HepG2 (cell line): ENCODE results near the gene ADGRG1. TPM values are rescaled to one million over a fixed set of nuclear protein-coding genes. Genes with fewer than 3 reads are reported as not detected.
A peak's percentile ranks its signal among the peaks of the same experiment; 100 is the strongest.

ENCODE experiments used
- ATAC-seq: fragments of 200-7000 bp; cut with Tn5 transposase; 3 replicates; pipeline ENCODE4 v1.9.1; 2020; ENCODE audit warnings: mild to moderate bottlenecking, moderate library complexity
- Bru-seq: library from RNA; stranded (reverse); fragments of 400-500 nt; gene quantifications from one replicate; lab custom pipeline; 2021; lab: Mats Ljungman, UMichigan
- BruChase-seq, 2 experiments: library from RNA; stranded (reverse); fragments of 400-500 nt; gene quantifications; one replicate each; lab custom pipeline; 2021; lab: Mats Ljungman, UMichigan
- BruUV-seq: library from RNA; stranded (reverse); fragments of 400-500 nt; replicated peaks from 2 replicates; lab custom pipeline; 2021; lab: Mats Ljungman, UMichigan
- CTCF ChIA-PET: fragments of 300-600 bp; formaldehyde crosslinking; extraction: SDS; loops from one replicate; lab custom pipeline; 2021; ENCODE audit warnings: low total read pairs, inconsistent platforms, low intra/inter-chr PET ratio; lab: Yijun Ruan, JAX
- POLR2A ChIA-PET: fragments of 350-600 bp; sonication (Branson Sonifier 250); formaldehyde crosslinking; loops from one replicate; lab custom pipeline; 2020; ENCODE audit warnings: antibody characterized with exemption, inconsistent platforms; lab: Yijun Ruan, JAX
- DNase-seq: peaks from one replicate; pipeline ENCODE4 v3.0.0-alpha.2; 2015; ENCODE audit warnings: low spot score
- FAIRE-seq: peaks from 3 replicates; lab custom pipeline; 2011; peaks lifted over from hg19 to GRCh38; lab: Jason Lieb, UNC
- H2AFZ ChIP-seq: one replicate; pipeline ENCODE4 v1.6.1; 2011; ENCODE audit warnings: low read length, inconsistent platforms
- H3K27ac ChIP-seq: fragments of 300-600 bp; 3 replicates; pipeline ENCODE4 v1.8.0; 2011; ENCODE audit warnings: mixed run types, mild to moderate bottlenecking, mixed read lengths, low read length, inconsistent platforms; ENCODE audit not compliant: insufficient read depth; ENCODE audit errors: extremely low read length
- H3K27me3 ChIP-seq, 2 experiments: fragments of 200-600 bp in 1 of 2; 2 replicates in 1 of 2; 3 replicates in 1 of 2; pipeline versions ENCODE4 v1.6.0 to v1.8.0; 2011; ENCODE audit warnings: low read length in 2 of 2, mild to moderate bottlenecking in 2 of 2, moderate library complexity in 2 of 2, inconsistent platforms in 1 of 2; ENCODE audit not compliant: insufficient read depth in 2 of 2, control insufficient read depth in 1 of 2
- H3K36me3 ChIP-seq, 2 experiments: fragments of 200-600 bp in 1 of 2; replicated peaks in 1 of 2; 2 replicates in 1 of 2; 3 replicates in 1 of 2; pipeline versions ENCODE4 v1.5.1 to v1.8.0; 2011; ENCODE audit warnings: low read length in 2 of 2, inconsistent platforms in 1 of 2; ENCODE audit not compliant: insufficient read depth in 2 of 2, control insufficient read depth in 1 of 2
- H3K4me1 ChIP-seq: 2 replicates; pipeline ENCODE4 v1.5.1; 2012; ENCODE audit warnings: low read length, inconsistent platforms; ENCODE audit not compliant: insufficient read depth
- H3K4me2 ChIP-seq: 2 replicates; pipeline ENCODE4 v1.6.0; 2011; ENCODE audit warnings: low read depth, low read length, inconsistent platforms
- H3K4me3 ChIP-seq, 3 experiments: fragments of 200-600 bp in 1 of 3; sonication (generic), shearing (Covaris generic) in 1 of 3; replicated peaks in 1 of 3; 2 replicates each; pipeline ENCODE4 v1.5.1; 2011 to 2016; ENCODE audit warnings: low read length in 3 of 3, inconsistent platforms in 2 of 3, low read depth in 2 of 3, mild to moderate bottlenecking in 2 of 3, control low read depth in 1 of 3, mixed read lengths in 1 of 3; ENCODE audit not compliant: insufficient read depth in 1 of 3
- H3K79me2 ChIP-seq: one replicate; pipeline ENCODE4 v1.6.1; 2011; ENCODE audit warnings: low read length, inconsistent platforms; ENCODE audit not compliant: insufficient read depth
- H3K9ac ChIP-seq: 2 replicates; pipeline ENCODE4 v1.6.0; 2011; ENCODE audit warnings: mild to moderate bottlenecking, low read depth, low read length, inconsistent platforms; ENCODE audit not compliant: insufficient read depth
- H3K9me3 ChIP-seq: 2 replicates; pipeline ENCODE4 v1.5.1; 2012; ENCODE audit warnings: mild to moderate bottlenecking, low read length
- H4K20me1 ChIP-seq: 2 replicates; pipeline ENCODE4 v1.6.0; 2011; ENCODE audit warnings: inconsistent platforms, mild to moderate bottlenecking, low read length, moderate library complexity; ENCODE audit not compliant: insufficient read depth
- BORCS8-MEF2B ChIP-seq: sonication (generic); formaldehyde crosslinking; IDR thresholded peaks from 2 replicates; pipeline ENCODE4 v1.8.0; 2022; ENCODE audit warnings: mild to moderate bottlenecking, missing genetic modification reagents
- BRCA1 ChIP-seq: sonication (generic); formaldehyde crosslinking; IDR thresholded peaks from 2 replicates; pipeline ENCODE4 v1.4.0; 2020; ENCODE audit warnings: missing genetic modification reagents
- HDAC1 ChIP-seq: sonication (generic); formaldehyde crosslinking; IDR thresholded peaks from 2 replicates; pipeline ENCODE4 v1.5.1; 2020; ENCODE audit warnings: mild to moderate bottlenecking, missing genetic modification reagents
- JUND ChIP-seq: sonication (generic); formaldehyde crosslinking; IDR thresholded peaks from 2 replicates; pipeline ENCODE4 v1.8.0; 2022; ENCODE audit warnings: mild to moderate bottlenecking, missing genetic modification reagents
- MATR3 ChIP-seq: sonication (generic); formaldehyde crosslinking; IDR thresholded peaks from 2 replicates; pipeline ENCODE4 v1.4.0; 2020; ENCODE audit warnings: missing genetic modification reagents
- SP140L ChIP-seq: sonication (generic); formaldehyde crosslinking; IDR thresholded peaks from 2 replicates; pipeline ENCODE4 v1.4.0; 2020; ENCODE audit warnings: missing genetic modification reagents, borderline replicate concordance
- STAG1 ChIP-seq: sonication (generic); formaldehyde crosslinking; IDR thresholded peaks from 2 replicates; pipeline ENCODE4 v1.4.0; 2020; ENCODE audit warnings: missing genetic modification reagents
- ZBTB7A ChIP-seq: sonication (generic); formaldehyde crosslinking; IDR thresholded peaks from 2 replicates; pipeline ENCODE4 v1.8.0; 2022; ENCODE audit warnings: mild to moderate bottlenecking, missing genetic modification reagents
- ZBTB8A ChIP-seq: sonication (generic); formaldehyde crosslinking; IDR thresholded peaks from 2 replicates; pipeline ENCODE4 v1.4.0; 2020; ENCODE audit warnings: mild to moderate bottlenecking, low read depth, missing genetic modification reagents, borderline replicate concordance
- ZNF224 ChIP-seq: sonication (generic); formaldehyde crosslinking; IDR thresholded peaks from 2 replicates; pipeline ENCODE4 v1.5.0; 2020; ENCODE audit warnings: mild to moderate bottlenecking, missing genetic modification reagents
- ZNF3 ChIP-seq: IDR thresholded peaks from 2 replicates; pipeline ENCODE4 v1.7.0; 2017; ENCODE audit warnings: inconsistent platforms
- ZSCAN31 ChIP-seq: sonication (generic); formaldehyde crosslinking; IDR thresholded peaks from 2 replicates; pipeline ENCODE4 v1.5.0; 2020; ENCODE audit warnings: low read depth, mild to moderate bottlenecking, missing genetic modification reagents
- WGBS: methylation state at CpG from one replicate; pipeline ENCODE4 v1.1.6; 2017; ENCODE audit warnings: low lambda C conversion rate; 5-methylcytosine and 5-hydroxymethylcytosine counted together
- in situ Hi-C: cut with HindIII; loops from 2 replicates; pipeline ENCODE4 v1.10.0; 2017; ENCODE audit warnings: low pct_unique_long_range_greater_than_20kb; ENCODE audit not compliant: extremely low pct_ligation_motif_present
- intact Hi-C: fragments of 100-400 bp; cut with micrococcal nuclease; formaldehyde crosslinking; loops from one replicate; pipeline ENCODE4 v1.10.0; 2022; ENCODE audit not compliant: unreplicated experiment
- long read RNA-seq, 2 experiments: library from RNA in 1 of 2; library from polyadenylated mRNA in 1 of 2; stranded (forward) in 1 of 2; unstranded in 1 of 2; transcript quantifications; one replicate each; pipeline ENCODE4 v2.0.0, GENCODE V29; 2019 to 2022
- polyA minus RNA-seq, 3 experiments: library from RNA; depleted of rRNA, polyadenylated mRNA; stranded (reverse); fragments of >200 nt; gene quantifications; 2 replicates each; pipeline ENCODE4 v1.2.3, GENCODE V29; 2011; ENCODE audit warnings: low replicate concordance in 1 of 3
- polyA plus RNA-seq, 8 experiments: library from polyadenylated mRNA; depleted of rRNA in 3 of 8; stranded (reverse) in 7 of 8; unstranded in 1 of 8; fragments of >200 nt; fragmentation: Illumina TruSeq in 4 of 8; extraction: Trizol in 4 of 8; gene quantifications; 2 replicates each; pipeline versions ENCODE4 v1.2.1 to v1.2.3, GENCODE V29; 2011 to 2016; ENCODE audit warnings: low read depth in 4 of 8, missing spikeins in 1 of 8, mixed read lengths in 1 of 8; ENCODE audit not compliant: insufficient read depth in 1 of 8
- total RNA-seq, 5 experiments: library from RNA; depleted of rRNA; stranded (reverse); fragments of >200 nt; fragmentation: Illumina TruSeq; extraction: Trizol; gene quantifications; 2 replicates each; pipeline ENCODE4 v1.2.3, GENCODE V29; 2016; ENCODE audit warnings: low read depth in 1 of 5
- TF ChIP-seq, protein P1 (sequence below): sonication (generic); formaldehyde crosslinking; IDR thresholded peaks from 2 replicates; pipeline ENCODE4 v1.8.1; 2023; ENCODE audit warnings: mild to moderate bottlenecking, missing genetic modification reagents
- TF ChIP-seq, protein P2 (sequence below): sonication (generic); formaldehyde crosslinking; IDR thresholded peaks from 2 replicates; pipeline ENCODE4 v1.5.0; 2020; ENCODE audit warnings: missing genetic modification reagents, mild to moderate bottlenecking, borderline replicate concordance
- TF ChIP-seq, protein P3 (sequence below): sonication (generic); formaldehyde crosslinking; IDR thresholded peaks from 2 replicates; pipeline ENCODE4 v1.4.0; 2020; ENCODE audit warnings: missing genetic modification reagents

The ADGRG1 gene
- total RNA-seq (2016; rRNA removed; fragmentation: Illumina TruSeq; extraction: Trizol) (2.8 and 5.9 TPM in 2 replicates), polyA plus RNA-seq (2011; rRNA removed) (2.7 and 3.3 TPM in 2 replicates), polyA minus RNA-seq (2011; rRNA and poly(A)+ RNA removed; ENCODE audit: low replicate concordance) (4.0 and 29.5 TPM in 2 replicates), Bru-seq, nascent RNA (percentile 43 among the genes with signal in this experiment), BruChase-seq, experiment 1, labeled RNA remaining after a 6-hour chase (percentile 45 among the genes with signal in this experiment), BruChase-seq, experiment 2, labeled RNA remaining after a 2-hour chase (percentile 40 among the genes with signal in this experiment)
- total RNA-seq (2016; cell fraction: cytosol; rRNA removed; fragmentation: Illumina TruSeq; extraction: Trizol; ENCODE audit: low read depth) = 1.1 and 2.0 TPM in 2 replicates
- total RNA-seq (2016; cell fraction: insoluble cytoplasmic fraction; rRNA removed; fragmentation: Illumina TruSeq; extraction: Trizol) = 2.8 and 5.0 TPM in 2 replicates
- total RNA-seq (2016; cell fraction: membrane; rRNA removed; fragmentation: Illumina TruSeq; extraction: Trizol) = 3.1 and 3.2 TPM in 2 replicates
- total RNA-seq (2016; cell fraction: nucleus; rRNA removed; fragmentation: Illumina TruSeq; extraction: Trizol) = 7.2 and 8.0 TPM in 2 replicates
- polyA plus RNA-seq (2011; cell fraction: cytosol; rRNA removed) = 1.8 and 2.1 TPM in 2 replicates
- polyA plus RNA-seq (2011; cell fraction: nucleus; rRNA removed) = 5.0 and 7.4 TPM in 2 replicates
- polyA plus RNA-seq (2012) = 2.3 and 3.3 TPM in 2 replicates
- 0.83 and 1.3 TPM in 2 replicates for polyA plus RNA-seq (2016; cell fraction: cytosol; fragmentation: Illumina TruSeq; extraction: Trizol; ENCODE audit: low read depth)
- 2.4 and 5.1 TPM in 2 replicates for polyA plus RNA-seq (2016; cell fraction: insoluble cytoplasmic fraction; fragmentation: Illumina TruSeq; extraction: Trizol; ENCODE audit: low read depth)
- polyA plus RNA-seq (2016; cell fraction: membrane; fragmentation: Illumina TruSeq; extraction: Trizol; ENCODE audit: low read depth) = 2.8 and 3.2 TPM in 2 replicates
- polyA plus RNA-seq (2016; cell fraction: nucleus; fragmentation: Illumina TruSeq; extraction: Trizol; ENCODE audit: insufficient read depth, low read depth) = 14.1 and 15.0 TPM in 2 replicates
- polyA minus RNA-seq (2011; cell fraction: cytosol; rRNA and poly(A)+ RNA removed) = 1.8 and 1.9 TPM in 2 replicates
- polyA minus RNA-seq (2011; cell fraction: nucleus; rRNA and poly(A)+ RNA removed) = 2.4 and 2.8 TPM in 2 replicates
- long read RNA-seq, experiment 1, partial matches to known transcripts = 1 of 8 reads
- long read RNA-seq, experiment 1, other reads (novel, unspliced or antisense) = 6 of 8 reads
- long read RNA-seq, experiment 2, partial matches to known transcripts = 12 of 23 reads
- long read RNA-seq, experiment 2, other reads (novel, unspliced or antisense) = 10 of 23 reads

DNA sequence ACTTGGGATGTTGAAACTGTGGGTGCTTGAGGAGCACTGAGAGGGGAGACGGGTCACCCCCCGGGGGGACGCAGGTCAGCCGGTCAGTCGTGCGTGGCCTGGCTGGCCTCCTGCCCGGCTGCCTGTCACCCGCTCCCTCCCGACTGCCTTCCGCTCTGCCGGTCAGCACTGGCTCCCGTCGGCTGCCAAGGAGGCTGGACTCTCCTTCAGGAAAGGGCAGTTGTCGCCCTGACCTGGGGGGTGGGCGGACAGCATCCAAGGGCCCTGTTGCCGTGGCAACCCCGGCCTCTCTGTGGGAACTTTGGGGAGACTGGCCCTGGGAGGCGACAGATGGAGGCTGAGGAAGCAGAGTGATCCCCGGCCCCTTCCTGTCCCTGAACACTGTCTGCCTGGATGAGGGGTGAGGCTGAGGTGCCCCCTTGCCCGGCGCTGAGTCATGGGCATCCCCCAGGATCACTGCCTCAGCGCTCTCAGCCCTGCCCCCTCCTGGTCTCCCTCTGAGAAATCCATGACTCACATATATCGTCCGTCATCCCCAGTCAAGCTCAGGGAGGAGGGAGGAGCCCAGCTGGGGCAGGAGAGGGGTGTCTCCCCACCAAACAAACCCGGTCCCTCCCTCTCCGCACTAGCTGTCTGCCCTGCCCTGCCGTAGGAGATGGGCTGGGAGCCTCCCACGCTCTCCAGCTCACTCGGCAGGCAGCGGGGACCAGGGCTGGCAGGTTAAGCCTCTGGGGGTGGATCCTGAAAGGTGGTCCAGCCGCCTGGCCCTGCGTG lies at the start of gene ADGRG1:
Gene ADGRG1 (plus strand): TSS at position 623 of the 774 bp plus-strand sequence. CDS start 21,658 bp downstream, outside the sequence.
- peak; percentile 26 for ATAC-seq
- no peak for TF ChIP-seq ZNF224 (CRISPR knock-in tag)
- TF ChIP-seq BRCA1 (CRISPR knock-in tag) = no peak
- TF ChIP-seq ZSCAN31 (CRISPR knock-in tag) = no peak
- TF ChIP-seq, protein P1, sequence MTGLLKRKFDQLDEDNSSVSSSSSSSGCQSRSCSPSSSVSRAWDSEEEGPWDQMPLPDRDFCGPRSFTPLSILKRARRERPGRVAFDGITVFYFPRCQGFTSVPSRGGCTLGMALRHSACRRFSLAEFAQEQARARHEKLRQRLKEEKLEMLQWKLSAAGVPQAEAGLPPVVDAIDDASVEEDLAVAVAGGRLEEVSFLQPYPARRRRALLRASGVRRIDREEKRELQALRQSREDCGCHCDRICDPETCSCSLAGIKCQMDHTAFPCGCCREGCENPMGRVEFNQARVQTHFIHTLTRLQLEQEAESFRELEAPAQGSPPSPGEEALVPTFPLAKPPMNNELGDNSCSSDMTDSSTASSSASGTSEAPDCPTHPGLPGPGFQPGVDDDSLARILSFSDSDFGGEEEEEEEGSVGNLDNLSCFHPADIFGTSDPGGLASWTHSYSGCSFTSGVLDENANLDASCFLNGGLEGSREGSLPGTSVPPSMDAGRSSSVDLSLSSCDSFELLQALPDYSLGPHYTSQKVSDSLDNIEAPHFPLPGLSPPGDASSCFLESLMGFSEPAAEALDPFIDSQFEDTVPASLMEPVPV = no peak
- TF ChIP-seq ZBTB8A (CRISPR knock-in tag) = no peak
- TF ChIP-seq ZBTB7A (CRISPR knock-in tag) = 0 out of 2 replicates have a peak, but pooled peaks have one; percentile 29
- TF ChIP-seq SP140L = no peak
- TF ChIP-seq, protein P2, sequence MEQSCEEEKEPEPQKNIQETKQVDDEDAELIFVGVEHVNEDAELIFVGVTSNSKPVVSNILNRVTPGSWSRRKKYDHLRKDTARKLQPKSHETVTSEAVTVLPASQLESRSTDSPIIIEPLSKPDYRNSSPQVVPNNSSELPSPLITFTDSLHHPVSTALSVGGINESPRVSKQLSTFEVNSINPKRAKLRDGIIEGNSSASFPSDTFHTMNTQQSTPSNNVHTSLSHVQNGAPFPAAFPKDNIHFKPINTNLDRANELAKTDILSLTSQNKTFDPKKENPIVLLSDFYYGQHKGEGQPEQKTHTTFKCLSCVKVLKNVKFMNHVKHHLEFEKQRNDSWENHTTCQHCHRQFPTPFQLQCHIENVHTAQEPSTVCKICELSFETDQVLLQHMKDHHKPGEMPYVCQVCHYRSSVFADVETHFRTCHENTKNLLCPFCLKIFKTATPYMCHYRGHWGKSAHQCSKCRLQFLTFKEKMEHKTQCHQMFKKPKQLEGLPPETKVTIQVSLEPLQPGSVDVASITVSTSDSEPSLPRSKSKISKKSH (CRISPR knock-in tag) = no peak
- no peak for TF ChIP-seq HDAC1
- TF ChIP-seq MATR3 (CRISPR knock-in tag) = 0 out of 2 replicates have a peak, but pooled peaks have one; percentile 36
- TF ChIP-seq, protein P3, sequence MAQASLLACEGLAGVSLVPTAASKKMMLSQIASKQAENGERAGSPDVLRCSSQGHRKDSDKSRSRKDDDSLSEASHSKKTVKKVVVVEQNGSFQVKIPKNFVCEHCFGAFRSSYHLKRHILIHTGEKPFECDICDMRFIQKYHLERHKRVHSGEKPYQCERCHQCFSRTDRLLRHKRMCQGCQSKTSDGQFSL (CRISPR knock-in tag) = no peak
- no peak for TF ChIP-seq ZNF3
- TF ChIP-seq STAG1 (CRISPR knock-in tag) = peak; percentile 24
- 0 out of 2 replicates have a peak, but pooled peaks have one; percentile 24 for TF ChIP-seq JUND (CRISPR knock-in tag)
- TF ChIP-seq BORCS8-MEF2B (CRISPR knock-in tag) = 0 out of 2 replicates have a peak, but pooled peaks have one; percentile 37

More for the DNA sequence above, at the start of gene ADGRG1:
- H3K27ac ChIP-seq = no peak within 1 kb of the TSS
- H3K4me1 ChIP-seq = peaks cover 30% of the 10 kb centered on the region
- peak; percentile 67 for DNase-seq
- 58% methylated on average over 28 of the region's 32 CpGs for WGBS
- H3K9me3 ChIP-seq = no peaks in the 10 kb centered on the region
- H3K27me3 ChIP-seq = no peaks in the 10 kb centered on the region
- no peak within 1 kb of the TSS for H3K4me2 ChIP-seq
- H3K79me2 ChIP-seq = no peaks in the 10 kb centered on the region
- intact Hi-C loops = no loop called here
- in situ Hi-C loops = no loop called here
- no peak within 1 kb of the TSS for H3K9ac ChIP-seq
- ChIA-PET CTCF (interaction anchor here (0.9 to 1.7 kb wide), 3 partner anchors 21 to 28 kb away, joined by 3 to 4 read pairs (median 4); no protein-coding TSS in a partner anchor), POLR2A (interaction anchor here (0.8 to 1.1 kb wide), 4 partner anchors 8 to 107 kb away, joined by 3 to 5 read pairs (median 3); no protein-coding TSS in a partner anchor)
- no peaks in the 10 kb centered on the region for H3K36me3 ChIP-seq
- H4K20me1 ChIP-seq = no peaks in the 10 kb centered on the region
- no TSS peak for BruUV-seq
- H3K4me3 ChIP-seq = no peak within 1 kb of the TSS
- no peak within 1 kb of the TSS for H2AFZ ChIP-seq
- peak; percentile 44 for FAIRE-seq
